HepG2 (cell line): Measurements from ENCODE around the gene PFN1. TPM values are rescaled to one million over a fixed set of nuclear protein-coding genes. Genes with fewer than 3 reads are reported as not detected.
A peak's percentile ranks its signal among the peaks of the same experiment; 100 is the strongest.

Experiments
- CBX5 ChIP-seq: sonication (generic); formaldehyde crosslinking; IDR thresholded peaks from 2 replicates; pipeline ENCODE4 v1.4.0; 2020; ENCODE audit warnings: missing genetic modification reagents, borderline replicate concordance
- GPBP1L1 ChIP-seq: sonication (generic); formaldehyde crosslinking; IDR thresholded peaks from 2 replicates; pipeline ENCODE4 v1.5.0; 2020; ENCODE audit warnings: mild to moderate bottlenecking, missing genetic modification reagents
- HIVEP1 ChIP-seq: sonication (generic); formaldehyde crosslinking; IDR thresholded peaks from 2 replicates; pipeline ENCODE4 v1.4.0; 2020; ENCODE audit warnings: mild to moderate bottlenecking, missing genetic modification reagents
- HMGXB4 ChIP-seq, 2 experiments: sonication (generic) in 1 of 2; formaldehyde crosslinking in 1 of 2; IDR thresholded peaks; 2 replicates each; pipeline versions ENCODE4 v1.4.0 to v1.6.1; 2018 to 2020; ENCODE audit warnings: missing genetic modification reagents in 2 of 2, borderline replicate concordance in 1 of 2, low read depth in 1 of 2, mild to moderate bottlenecking in 1 of 2, missing biosample characterization in 1 of 2
- MAZ ChIP-seq, 2 experiments: sonication (generic) in 1 of 2; formaldehyde crosslinking in 1 of 2; IDR thresholded peaks; 2 replicates each; pipeline versions ENCODE4 v1.5.0 to v1.6.1; 2012 to 2020; ENCODE audit warnings: low read depth in 2 of 2, mild to moderate bottlenecking in 2 of 2, borderline replicate concordance in 1 of 2, improper control_type of control experiment in 1 of 2, low read length in 1 of 2, missing genetic modification reagents in 1 of 2, moderate library complexity in 1 of 2
- NFATC3 ChIP-seq: sonication (generic); formaldehyde crosslinking; IDR thresholded peaks from 2 replicates; pipeline ENCODE4 v1.5.1; 2020; ENCODE audit warnings: mild to moderate bottlenecking, missing genetic modification reagents
- NFE2L2 ChIP-seq: fragments of 150-350 bp; IDR thresholded peaks from 2 replicates; pipeline ENCODE4 v1.6.1; 2014; ENCODE audit warnings: low read length
- NFKBIZ ChIP-seq: IDR thresholded peaks from 2 replicates; pipeline ENCODE4 v1.6.1; 2018; ENCODE audit warnings: missing genetic modification reagents, missing compliant biosample characterization
- NR2F6 ChIP-seq, 2 experiments: IDR thresholded peaks; 2 replicates each; pipeline ENCODE4 v1.6.1; 2016; ENCODE audit warnings: antibody characterized with exemption in 1 of 2, mild to moderate bottlenecking in 1 of 2
- RARA ChIP-seq: IDR thresholded peaks from 2 replicates; pipeline ENCODE4 v1.6.1; 2016; ENCODE audit warnings: missing genetic modification reagents, missing compliant biosample characterization
- REL ChIP-seq: sonication (generic); formaldehyde crosslinking; conservative IDR thresholded peaks from 2 replicates; pipeline ENCODE4 v1.8.0; 2022; ENCODE audit warnings: mild to moderate bottlenecking, missing genetic modification reagents, moderate library complexity
- SATB2 ChIP-seq: sonication (generic); formaldehyde crosslinking; IDR thresholded peaks from 2 replicates; pipeline ENCODE4 v1.5.0; 2020; ENCODE audit warnings: missing genetic modification reagents
- SMARCC2 ChIP-seq: fragments of 450-650 bp; IDR thresholded peaks from 2 replicates; pipeline ENCODE4 v1.6.1; 2017; ENCODE audit warnings: antibody characterized with exemption, mild to moderate bottlenecking
- SNAI1 ChIP-seq: sonication (generic); formaldehyde crosslinking; IDR thresholded peaks from 2 replicates; pipeline ENCODE4 v1.5.0; 2020; ENCODE audit warnings: mild to moderate bottlenecking, missing genetic modification reagents, borderline replicate concordance
- SP1 ChIP-seq, 2 experiments: fragments of 450-650 bp in 1 of 2; sonication (generic) in 1 of 2; formaldehyde crosslinking in 1 of 2; IDR thresholded peaks; 2 replicates each; pipeline versions ENCODE4 v1.4.0 to v1.6.1; 2016 to 2020; ENCODE audit warnings: missing genetic modification reagents in 1 of 2
- THAP11 ChIP-seq: IDR thresholded peaks from 2 replicates; pipeline ENCODE4 v1.6.1; 2016; ENCODE audit warnings: missing biosample characterization, missing genetic modification reagents
- TRIM22 ChIP-seq: fragments of 450-650 bp; IDR thresholded peaks from 2 replicates; pipeline ENCODE4 v1.6.1; 2017
- ZMYM3 ChIP-seq: sonication (generic); formaldehyde crosslinking; IDR thresholded peaks from 2 replicates; pipeline ENCODE4 v1.5.1; 2020; ENCODE audit warnings: mild to moderate bottlenecking, missing genetic modification reagents
- ZNF138 ChIP-seq: sonication (generic); formaldehyde crosslinking; IDR thresholded peaks from 2 replicates; pipeline ENCODE4 v1.5.0; 2020; ENCODE audit warnings: mild to moderate bottlenecking, low read depth, missing genetic modification reagents
- ZNF7 ChIP-seq: IDR thresholded peaks from 2 replicates; pipeline ENCODE4 v1.6.1; 2016; ENCODE audit warnings: missing biosample characterization, missing genetic modification reagents
- polyA plus RNA-seq, 8 experiments: library from polyadenylated mRNA; depleted of rRNA in 3 of 8; stranded (reverse) in 7 of 8; unstranded in 1 of 8; fragments of >200 nt; fragmentation: Illumina TruSeq in 4 of 8; extraction: Trizol in 4 of 8; gene quantifications; 2 replicates each; pipeline versions ENCODE4 v1.2.1 to v1.2.3, GENCODE V29; 2011 to 2016; ENCODE audit warnings: low read depth in 4 of 8, missing spikeins in 1 of 8, mixed read lengths in 1 of 8; ENCODE audit not compliant: insufficient read depth in 1 of 8
- total RNA-seq, 5 experiments: library from RNA; depleted of rRNA; stranded (reverse); fragments of >200 nt; fragmentation: Illumina TruSeq; extraction: Trizol; gene quantifications; 2 replicates each; pipeline ENCODE4 v1.2.3, GENCODE V29; 2016; ENCODE audit warnings: low read depth in 1 of 5

Gene PFN1
- total and polyA plus RNA-seq, 2 of the 13 experiments (the other 11 are each of a cell fraction or from before 2014, with no cell fraction given) = 494 to 613 TPM

- TF ChIP-seq HMGXB4 (CRISPR knock-in tag; IDR thresholded peaks at IDR 0.05; ENCODE audit: borderline replicate concordance in 1 of 2, low read depth in 1 of 2) = peak in 1 of 2 experiments; percentile 27; a peak in 2 of 4 replicates
- 0 out of 2 replicates have a peak, but pooled peaks have one; percentile 61 for TF ChIP-seq MAZ (IDR thresholded peaks at IDR 0.05; ENCODE audit: borderline replicate concordance, low read depth, low read length)
- TF ChIP-seq MAZ (CRISPR knock-in tag; IDR thresholded peaks at IDR 0.05; ENCODE audit: low read depth) = peak; percentile 26; the same call in 1 of the 2 replicates
- TF ChIP-seq HIVEP1 (CRISPR knock-in tag) = peak; percentile 43; the same call in 1 of the 2 replicates
- TF ChIP-seq NFATC3 = no peak
- TF ChIP-seq REL (CRISPR knock-in tag) = 0 out of 2 replicates have a peak, but pooled peaks have one; percentile 68
- TF ChIP-seq CBX5 (CRISPR knock-in tag) = no peak
- TF ChIP-seq NFKBIZ (CRISPR knock-in tag) = no peak
- 0 out of 2 replicates have a peak, but pooled peaks have one; percentile 9 for TF ChIP-seq ZMYM3 (CRISPR knock-in tag)
- TF ChIP-seq RARA = no peak; the same call in 1 of the 2 replicates
- TF ChIP-seq SMARCC2 = no peak
- TF ChIP-seq NFE2L2 = no peak
- TF ChIP-seq ZNF7 (CRISPR knock-in tag) = no peak
- TF ChIP-seq SNAI1 (CRISPR knock-in tag) = no peak
- TF ChIP-seq NR2F6 (IDR thresholded peaks at IDR 0.05) = peak; percentile 23
- no peak; the same call in none of the 2 replicates for TF ChIP-seq NR2F6 (CRISPR knock-in tag; IDR thresholded peaks at IDR 0.05)
- no peak for TF ChIP-seq GPBP1L1 (CRISPR knock-in tag)
- no peak for TF ChIP-seq SP1 (IDR thresholded peaks at IDR 0.05)
- TF ChIP-seq SP1 (CRISPR knock-in tag; IDR thresholded peaks at IDR 0.05) = peak; percentile 35
- no peak; the same call in 1 of the 2 replicates for TF ChIP-seq SATB2 (CRISPR knock-in tag)
- TF ChIP-seq ZNF138 (CRISPR knock-in tag) = no peak
- TF ChIP-seq THAP11 (CRISPR knock-in tag) = peak; percentile 73; the same call in 1 of the 2 replicates
- TF ChIP-seq TRIM22 = no peak
These were observed 19.5 kb upstream of the PFN1 start, which contains the start of gene SPAG7 (continued) for GRCh38 chr17:4967539-4968485.
